ENCODE results near the gene FMOD.
A peak's percentile ranks its signal among the peaks of the same experiment; 100 is the strongest.

FMOD gene

GRCh38 chr1:203360547-203361185 lies 9.7 kb upstream of the FMOD start:
- DNase-seq, result no peak

- no peak for DNase-seq
These were observed 8.2 kb upstream of the FMOD start for GRCh38 chr1:203359010-203359571.

- no peak for DNase-seq
These were observed 3.3 kb upstream of the FMOD start for GRCh38 chr1:203354246-203354645.

GRCh38 chr1:203353486-203353885 lies 2.6 kb upstream of the FMOD start:
- no peak for DNase-seq

- DNase-seq, result no peak
These were observed 973 bp downstream of the FMOD start for GRCh38 chr1:203349773-203350524.

- DNase-seq, result no peak
These were observed 1.8 kb downstream of the FMOD start for GRCh38 chr1:203349166-203349565.

GRCh38 chr1:203346769-203347102 lies 4.2 kb downstream of the FMOD start:
- DNase-seq, result no peak

GRCh38 chr1:203346060-203346768 lies 4.7 kb downstream of the FMOD start:
- no peak for DNase-seq

GRCh38 chr1:203343956-203344754 lies 6.8 kb downstream of the FMOD start:
- DNase-seq, result no peak

GRCh38 chr1:203342192-203342940 lies 8.6 kb downstream of the FMOD start:
- DNase-seq, result peak; percentile 60

GRCh38 chr1:203340112-203340790 lies 10.7 kb downstream of the FMOD start:
- peak; percentile 81 for DNase-seq

- DNase-seq, result peak; percentile 54
These were observed 12.4 kb downstream of the FMOD start for GRCh38 chr1:203338335-203339036.

GRCh38 chr1:203336097-203336496 lies 14.8 kb downstream of the FMOD start:
- DNase-seq, result no peak

GRCh38 chr1:203335503-203335902 lies 15.4 kb downstream of the FMOD start:
- DNase-seq, result no peak

GRCh38 chr1:203331224-203331623 lies 19.7 kb downstream of the FMOD start:
- no peak for DNase-seq

- DNase-seq, result no peak
These were observed 22.2 kb downstream of the FMOD start for GRCh38 chr1:203328714-203329122.

GRCh38 chr1:203327684-203328457 lies 23.1 kb downstream of the FMOD start:
- peak; percentile 67 for DNase-seq

GRCh38 chr1:203326830-203327683 lies 23.9 kb downstream of the FMOD start:
- DNase-seq, result peak; percentile 96

Measured in activated CD4-positive, alpha-beta T cell treated with anti-CD3 and anti-CD28 coated beads, Interleukin-2, Interleukin-6, amounts not matched to agents 100 ng/mL and 50 ng/mL, durations not matched to agents 16 hours and 8 hours (primary cell).